HepG2 (cell line): ENCODE data around the gene RNASE13. TPM values are rescaled to one million over a fixed set of nuclear protein-coding genes. Genes with fewer than 3 reads are reported as not detected.

Experiments
- AKAP8 ChIP-seq: sonication (generic); formaldehyde crosslinking; IDR thresholded peaks from 2 replicates; pipeline ENCODE4 v1.5.1; 2020; ENCODE audit warnings: mild to moderate bottlenecking, missing genetic modification reagents
- ATM ChIP-seq: fragments of 450-650 bp; IDR thresholded peaks from 2 replicates; pipeline ENCODE4 v1.7.1; 2017; ENCODE audit warnings: mild to moderate bottlenecking, borderline replicate concordance
- DNMT3B ChIP-seq: conservative IDR thresholded peaks from 2 replicates; pipeline ENCODE4 v1.6.1; 2016; ENCODE audit warnings: missing biosample characterization, control low read depth
- HMG20A ChIP-seq: IDR thresholded peaks from 2 replicates; pipeline ENCODE4 v1.6.1; 2016; ENCODE audit warnings: borderline replicate concordance
- HNRNPL ChIP-seq: fragments of 200-400 bp; formaldehyde crosslinking; IDR thresholded peaks from 2 replicates; pipeline ENCODE4 v1.6.1; 2017; ENCODE audit warnings: mild to moderate bottlenecking, low read depth, low read length
- MYC ChIP-seq: sonication (generic); formaldehyde crosslinking; IDR thresholded peaks from 2 replicates; pipeline ENCODE4 v1.9.0; 2021; ENCODE audit warnings: missing genetic modification reagents, borderline replicate concordance
- NRL ChIP-seq: sonication (generic); formaldehyde crosslinking; IDR thresholded peaks from 2 replicates; pipeline ENCODE4 v1.5.0; 2020; ENCODE audit warnings: missing genetic modification reagents, mild to moderate bottlenecking, moderate library complexity, borderline replicate concordance
- PCBP1 ChIP-seq: fragments of 200-400 bp; formaldehyde crosslinking; IDR thresholded peaks from 2 replicates; pipeline ENCODE4 v1.6.1; 2017; ENCODE audit warnings: mild to moderate bottlenecking, low read depth, low read length, borderline replicate concordance
- RFXAP ChIP-seq: sonication (generic); formaldehyde crosslinking; IDR thresholded peaks from 2 replicates; pipeline ENCODE4 v1.4.0; 2020; ENCODE audit warnings: missing genetic modification reagents, borderline replicate concordance
- SNRNP70 ChIP-seq: fragments of 200-400 bp; formaldehyde crosslinking; IDR thresholded peaks from 2 replicates; pipeline ENCODE4 v1.6.1; 2017; ENCODE audit warnings: mild to moderate bottlenecking, low read depth, low read length, moderate library complexity
- ZFX ChIP-seq: sonication (generic); formaldehyde crosslinking; IDR thresholded peaks from 2 replicates; pipeline ENCODE4 v1.4.0; 2020; ENCODE audit warnings: mild to moderate bottlenecking, low read depth, missing genetic modification reagents, moderate library complexity
- ZNF296 ChIP-seq: sonication (generic); formaldehyde crosslinking; conservative IDR thresholded peaks from 2 replicates; pipeline ENCODE4 v1.5.0; 2020; ENCODE audit warnings: mild to moderate bottlenecking, missing genetic modification reagents
- ZNF329 ChIP-seq: sonication (generic); formaldehyde crosslinking; IDR thresholded peaks from 2 replicates; pipeline ENCODE4 v1.9.0; 2021; ENCODE audit warnings: low read depth, mild to moderate bottlenecking, missing genetic modification reagents
- ZNF839 ChIP-seq: sonication (generic); formaldehyde crosslinking; IDR thresholded peaks from 2 replicates; pipeline ENCODE4 v1.4.0; 2020; ENCODE audit warnings: missing genetic modification reagents, mild to moderate bottlenecking, borderline replicate concordance
- polyA plus RNA-seq, 8 experiments: library from polyadenylated mRNA; depleted of rRNA in 3 of 8; stranded (reverse) in 7 of 8; unstranded in 1 of 8; fragments of >200 nt; fragmentation: Illumina TruSeq in 4 of 8; extraction: Trizol in 4 of 8; gene quantifications; 2 replicates each; pipeline versions ENCODE4 v1.2.1 to v1.2.3, GENCODE V29; 2011 to 2016; ENCODE audit warnings: low read depth in 4 of 8, missing spikeins in 1 of 8, mixed read lengths in 1 of 8; ENCODE audit not compliant: insufficient read depth in 1 of 8
- total RNA-seq, 5 experiments: library from RNA; depleted of rRNA; stranded (reverse); fragments of >200 nt; fragmentation: Illumina TruSeq; extraction: Trizol; gene quantifications; 2 replicates each; pipeline ENCODE4 v1.2.3, GENCODE V29; 2016; ENCODE audit warnings: low read depth in 1 of 5
- TF ChIP-seq, protein P1 (sequence below): sonication (generic); formaldehyde crosslinking; IDR thresholded peaks from 2 replicates; pipeline ENCODE4 v1.5.0; 2020; ENCODE audit warnings: mild to moderate bottlenecking, missing genetic modification reagents
- TF ChIP-seq, protein P2 (sequence below): sonication (generic); formaldehyde crosslinking; conservative IDR thresholded peaks from 2 replicates; pipeline ENCODE4 v1.8.1; 2023; ENCODE audit warnings: missing genetic modification reagents
- TF ChIP-seq, protein P3 (sequence below): sonication (generic); formaldehyde crosslinking; IDR thresholded peaks from 2 replicates; pipeline ENCODE4 v1.5.1; 2020; ENCODE audit warnings: mild to moderate bottlenecking, missing genetic modification reagents, moderate library complexity
- TF ChIP-seq, protein P4 (sequence below): sonication (generic); formaldehyde crosslinking; IDR thresholded peaks from 2 replicates; pipeline ENCODE4 v1.4.0; 2020; ENCODE audit warnings: missing genetic modification reagents

RNASE13 gene
- total and polyA plus RNA-seq, 2 of the 13 experiments (the other 11 are each of a cell fraction or from before 2014, with no cell fraction given), result 1.0 TPM; not detected in 1

DNA sequence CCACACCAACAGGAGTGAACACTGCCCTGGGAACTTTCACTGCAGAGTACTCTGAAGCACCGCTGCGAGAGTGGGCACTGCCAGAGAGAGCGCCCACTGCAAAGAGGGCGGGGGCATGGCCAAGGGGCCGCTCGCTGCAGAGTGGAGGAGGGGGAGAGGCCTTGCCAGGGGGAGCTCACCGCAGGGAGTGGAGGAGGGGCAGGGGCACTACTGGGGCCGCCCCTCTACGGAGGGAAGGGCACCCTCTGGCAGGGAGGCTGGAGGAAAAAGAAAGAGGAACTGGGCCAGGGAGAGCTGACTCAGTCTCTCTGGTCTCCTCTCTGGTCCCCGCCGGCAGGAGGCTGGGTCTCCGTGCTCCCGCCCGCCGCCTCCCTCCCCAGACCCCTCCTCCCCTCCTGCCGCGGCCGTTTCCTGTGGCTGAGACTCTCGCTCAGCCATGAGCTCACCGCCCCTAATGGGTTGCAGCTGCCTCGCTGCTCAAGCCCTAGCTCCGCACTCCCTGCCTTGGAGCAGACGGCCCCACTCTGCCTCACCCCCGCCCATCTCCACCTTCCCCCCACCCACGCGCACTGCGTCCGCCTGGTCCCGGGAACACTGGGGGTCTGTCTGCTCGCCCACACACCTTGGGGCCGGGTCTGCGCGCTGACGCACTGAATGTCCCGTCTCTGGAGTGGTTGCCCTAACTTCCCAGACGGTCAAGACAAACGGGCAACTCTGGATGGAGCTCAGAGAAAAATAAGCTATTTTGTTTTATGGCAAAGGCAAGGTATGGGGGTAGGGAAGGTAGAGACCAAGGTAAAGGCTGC, 36.8 kb upstream of the RNASE13 start (continued):
- TF ChIP-seq, protein P1, sequence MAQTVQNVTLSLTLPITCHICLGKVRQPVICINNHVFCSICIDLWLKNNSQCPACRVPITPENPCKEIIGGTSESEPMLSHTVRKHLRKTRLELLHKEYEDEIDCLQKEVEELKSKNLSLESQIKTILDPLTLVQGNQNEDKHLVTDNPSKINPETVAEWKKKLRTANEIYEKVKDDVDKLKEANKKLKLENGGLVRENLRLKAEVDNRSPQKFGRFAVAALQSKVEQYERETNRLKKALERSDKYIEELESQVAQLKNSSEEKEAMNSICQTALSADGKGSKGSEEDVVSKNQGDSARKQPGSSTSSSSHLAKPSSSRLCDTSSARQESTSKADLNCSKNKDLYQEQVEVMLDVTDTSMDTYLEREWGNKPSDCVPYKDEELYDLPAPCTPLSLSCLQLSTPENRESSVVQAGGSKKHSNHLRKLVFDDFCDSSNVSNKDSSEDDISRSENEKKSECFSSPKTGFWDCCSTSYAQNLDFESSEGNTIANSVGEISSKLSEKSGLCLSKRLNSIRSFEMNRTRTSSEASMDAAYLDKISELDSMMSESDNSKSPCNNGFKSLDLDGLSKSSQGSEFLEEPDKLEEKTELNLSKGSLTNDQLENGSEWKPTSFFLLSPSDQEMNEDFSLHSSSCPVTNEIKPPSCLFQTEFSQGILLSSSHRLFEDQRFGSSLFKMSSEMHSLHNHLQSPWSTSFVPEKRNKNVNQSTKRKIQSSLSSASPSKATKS (CRISPR knock-in tag), result no peak
- TF ChIP-seq PCBP1, result peak; percentile 77; the same call in 1 of the 2 replicates
- TF ChIP-seq ZNF296 (CRISPR knock-in tag), result peak; percentile 22; the same call in 1 of the 2 replicates
- TF ChIP-seq, protein P2, sequence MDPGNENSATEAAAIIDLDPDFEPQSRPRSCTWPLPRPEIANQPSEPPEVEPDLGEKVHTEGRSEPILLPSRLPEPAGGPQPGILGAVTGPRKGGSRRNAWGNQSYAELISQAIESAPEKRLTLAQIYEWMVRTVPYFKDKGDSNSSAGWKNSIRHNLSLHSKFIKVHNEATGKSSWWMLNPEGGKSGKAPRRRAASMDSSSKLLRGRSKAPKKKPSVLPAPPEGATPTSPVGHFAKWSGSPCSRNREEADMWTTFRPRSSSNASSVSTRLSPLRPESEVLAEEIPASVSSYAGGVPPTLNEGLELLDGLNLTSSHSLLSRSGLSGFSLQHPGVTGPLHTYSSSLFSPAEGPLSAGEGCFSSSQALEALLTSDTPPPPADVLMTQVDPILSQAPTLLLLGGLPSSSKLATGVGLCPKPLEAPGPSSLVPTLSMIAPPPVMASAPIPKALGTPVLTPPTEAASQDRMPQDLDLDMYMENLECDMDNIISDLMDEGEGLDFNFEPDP, result no peak
- TF ChIP-seq ZNF329 (CRISPR knock-in tag), result no peak
- TF ChIP-seq HNRNPL, result peak; percentile 99
- TF ChIP-seq, protein P3, sequence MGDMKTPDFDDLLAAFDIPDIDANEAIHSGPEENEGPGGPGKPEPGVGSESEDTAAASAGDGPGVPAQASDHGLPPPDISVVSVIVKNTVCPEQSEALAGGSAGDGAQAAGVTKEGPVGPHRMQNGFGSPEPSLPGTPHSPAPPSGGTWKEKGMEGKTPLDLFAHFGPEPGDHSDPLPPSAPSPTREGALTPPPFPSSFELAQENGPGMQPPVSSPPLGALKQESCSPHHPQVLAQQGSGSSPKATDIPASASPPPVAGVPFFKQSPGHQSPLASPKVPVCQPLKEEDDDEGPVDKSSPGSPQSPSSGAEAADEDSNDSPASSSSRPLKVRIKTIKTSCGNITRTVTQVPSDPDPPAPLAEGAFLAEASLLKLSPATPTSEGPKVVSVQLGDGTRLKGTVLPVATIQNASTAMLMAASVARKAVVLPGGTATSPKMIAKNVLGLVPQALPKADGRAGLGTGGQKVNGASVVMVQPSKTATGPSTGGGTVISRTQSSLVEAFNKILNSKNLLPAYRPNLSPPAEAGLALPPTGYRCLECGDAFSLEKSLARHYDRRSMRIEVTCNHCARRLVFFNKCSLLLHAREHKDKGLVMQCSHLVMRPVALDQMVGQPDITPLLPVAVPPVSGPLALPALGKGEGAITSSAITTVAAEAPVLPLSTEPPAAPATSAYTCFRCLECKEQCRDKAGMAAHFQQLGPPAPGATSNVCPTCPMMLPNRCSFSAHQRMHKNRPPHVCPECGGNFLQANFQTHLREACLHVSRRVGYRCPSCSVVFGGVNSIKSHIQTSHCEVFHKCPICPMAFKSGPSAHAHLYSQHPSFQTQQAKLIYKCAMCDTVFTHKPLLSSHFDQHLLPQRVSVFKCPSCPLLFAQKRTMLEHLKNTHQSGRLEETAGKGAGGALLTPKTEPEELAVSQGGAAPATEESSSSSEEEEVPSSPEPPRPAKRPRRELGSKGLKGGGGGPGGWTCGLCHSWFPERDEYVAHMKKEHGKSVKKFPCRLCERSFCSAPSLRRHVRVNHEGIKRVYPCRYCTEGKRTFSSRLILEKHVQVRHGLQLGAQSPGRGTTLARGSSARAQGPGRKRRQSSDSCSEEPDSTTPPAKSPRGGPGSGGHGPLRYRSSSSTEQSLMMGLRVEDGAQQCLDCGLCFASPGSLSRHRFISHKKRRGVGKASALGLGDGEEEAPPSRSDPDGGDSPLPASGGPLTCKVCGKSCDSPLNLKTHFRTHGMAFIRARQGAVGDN (CRISPR knock-in tag), result peak; percentile 73
- TF ChIP-seq ZNF839, result no peak
- peak; percentile 7; the same call in 1 of the 2 replicates for TF ChIP-seq ZFX (CRISPR knock-in tag)
- no peak for TF ChIP-seq ATM
- TF ChIP-seq SNRNP70, result no peak
- TF ChIP-seq MYC (CRISPR knock-in tag), result peak; percentile 50; the same call in 1 of the 2 replicates
- TF ChIP-seq, protein P4, sequence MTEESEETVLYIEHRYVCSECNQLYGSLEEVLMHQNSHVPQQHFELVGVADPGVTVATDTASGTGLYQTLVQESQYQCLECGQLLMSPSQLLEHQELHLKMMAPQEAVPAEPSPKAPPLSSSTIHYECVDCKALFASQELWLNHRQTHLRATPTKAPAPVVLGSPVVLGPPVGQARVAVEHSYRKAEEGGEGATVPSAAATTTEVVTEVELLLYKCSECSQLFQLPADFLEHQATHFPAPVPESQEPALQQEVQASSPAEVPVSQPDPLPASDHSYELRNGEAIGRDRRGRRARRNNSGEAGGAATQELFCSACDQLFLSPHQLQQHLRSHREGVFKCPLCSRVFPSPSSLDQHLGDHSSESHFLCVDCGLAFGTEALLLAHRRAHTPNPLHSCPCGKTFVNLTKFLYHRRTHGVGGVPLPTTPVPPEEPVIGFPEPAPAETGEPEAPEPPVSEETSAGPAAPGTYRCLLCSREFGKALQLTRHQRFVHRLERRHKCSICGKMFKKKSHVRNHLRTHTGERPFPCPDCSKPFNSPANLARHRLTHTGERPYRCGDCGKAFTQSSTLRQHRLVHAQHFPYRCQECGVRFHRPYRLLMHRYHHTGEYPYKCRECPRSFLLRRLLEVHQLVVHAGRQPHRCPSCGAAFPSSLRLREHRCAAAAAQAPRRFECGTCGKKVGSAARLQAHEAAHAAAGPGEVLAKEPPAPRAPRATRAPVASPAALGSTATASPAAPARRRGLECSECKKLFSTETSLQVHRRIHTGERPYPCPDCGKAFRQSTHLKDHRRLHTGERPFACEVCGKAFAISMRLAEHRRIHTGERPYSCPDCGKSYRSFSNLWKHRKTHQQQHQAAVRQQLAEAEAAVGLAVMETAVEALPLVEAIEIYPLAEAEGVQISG, result peak; percentile 68
- TF ChIP-seq NRL (CRISPR knock-in tag), result peak; percentile 25; the same call in 1 of the 2 replicates
- TF ChIP-seq HMG20A (CRISPR knock-in tag), result no peak
- no peak; the same call in 1 of the 2 replicates for TF ChIP-seq RFXAP (CRISPR knock-in tag)
- peak; percentile 72; the same call in 1 of the 2 replicates for TF ChIP-seq AKAP8 (CRISPR knock-in tag)
- peak; percentile 32; the same call in 1 of the 2 replicates for TF ChIP-seq DNMT3B (CRISPR knock-in tag)
